Stimulated activated CD8-positive, alpha-beta memory T cell treated with anti-CD3 and anti-CD28 coated beads, Interleukin-4, amount 100 ng/mL, for 24 hours (primary cell): ENCODE measurements around the gene RRP1B.

ENCODE experiments used
- DNase-seq: peaks from one replicate; pipeline ENCODE4 v3.0.0-alpha.2; 2020; ENCODE audit warnings: low read depth

RRP1B gene

GRCh38 chr21:43744725-43745124 is 85.4 kb downstream of the RRP1B start:
- DNase-seq: no peak
